GM12878 (cell line): ENCODE results near the gene PTPRN2. TPM values are rescaled to one million over a fixed set of nuclear protein-coding genes. Genes with fewer than 3 reads are reported as not detected.

Experiments used
- ATAC-seq: fragments of 200-7000 bp; cut with Tn5 transposase; 3 replicates; pipeline ENCODE4 v1.9.1; 2020; ENCODE audit warnings: mild to moderate bottlenecking, moderate library complexity
- BruUV-seq: library from RNA; stranded (reverse); fragments of 400-500 nt; replicated peaks from 2 replicates; lab custom pipeline; 2021; lab: Mats Ljungman, UMichigan
- CTCF ChIA-PET: fragments of 300-600 bp; sonication (Branson Sonifier 250); formaldehyde crosslinking; extraction: SDS; loops from one replicate; lab custom pipeline; 2021; ENCODE audit warnings: inconsistent platforms; lab: Yijun Ruan, JAX
- POLR2A ChIA-PET: fragments of 350-600 bp; formaldehyde crosslinking; extraction: SDS; loops from one replicate; lab custom pipeline; 2021; ENCODE audit warnings: inconsistent platforms; lab: Charles Lee
- RAD21 ChIA-PET: fragments of 300-600 bp; sonication (Branson Sonifier 250); formaldehyde crosslinking; loops from one replicate; lab custom pipeline; 2023; ENCODE audit warnings: antibody characterized with exemption; ENCODE audit not compliant: unreplicated experiment; lab: Charles Lee
- SMC1A ChIA-PET: fragments of 300-600 bp; sonication (Branson Sonifier 250); formaldehyde crosslinking; loops from one replicate; lab custom pipeline; 2023; ENCODE audit not compliant: unreplicated experiment, uncharacterized antibody; lab: Charles Lee
- DNase-seq: peaks from one replicate; pipeline ENCODE4 v3.0.0-alpha.2; 2011; ENCODE audit warnings: low read depth, low spot score
- FAIRE-seq: peaks from 3 replicates; lab custom pipeline; 2011; peaks lifted over from hg19 to GRCh38; lab: Jason Lieb, UNC
- H2AFZ ChIP-seq: 2 replicates; pipeline ENCODE4 v1.6.0; 2011; ENCODE audit warnings: low read depth, low read length, control low read depth; ENCODE audit not compliant: control insufficient read depth
- H3K27ac ChIP-seq: 2 replicates; pipeline ENCODE4 v1.5.1; 2011; ENCODE audit warnings: control low read depth; ENCODE audit not compliant: control insufficient read depth, insufficient read depth
- H3K27me3 ChIP-seq, 2 experiments: replicated peaks in 1 of 2; 2 replicates each; pipeline versions ENCODE4 v1.6.0 to v1.6.1; 2011; ENCODE audit warnings: low read length in 1 of 2; ENCODE audit not compliant: control insufficient read depth in 2 of 2, insufficient read depth in 2 of 2
- H3K36me3 ChIP-seq, 2 experiments: 2 replicates each; pipeline ENCODE4 v1.5.1; 2011; ENCODE audit warnings: low read length in 1 of 2; ENCODE audit not compliant: control insufficient read depth in 2 of 2, insufficient read depth in 2 of 2
- H3K4me1 ChIP-seq: 2 replicates; pipeline ENCODE4 v1.6.1; 2011; ENCODE audit warnings: mild to moderate bottlenecking, low read length, moderate library complexity, mixed read lengths; ENCODE audit not compliant: control insufficient read depth, insufficient read depth
- H3K4me2 ChIP-seq: 2 replicates; pipeline ENCODE4 v1.6.0; 2011; ENCODE audit warnings: control low read depth; ENCODE audit not compliant: control insufficient read depth, insufficient read depth
- H3K4me3 ChIP-seq: fragments of 200-600 bp; sonication (generic); 2 replicates; pipeline ENCODE4 v1.5.1; 2016
- H3K79me2 ChIP-seq: 2 replicates; pipeline ENCODE4 v1.6.0; 2011; ENCODE audit warnings: low read length; ENCODE audit not compliant: control insufficient read depth, insufficient read depth
- H3K9ac ChIP-seq: 2 replicates; pipeline ENCODE4 v1.8.0; 2011; ENCODE audit warnings: low read length, control low read depth, mixed read lengths; ENCODE audit not compliant: control insufficient read depth, insufficient read depth
- H3K9me3 ChIP-seq: replicated peaks from 3 replicates; pipeline ENCODE4 v1.5.1; 2011; ENCODE audit warnings: mild to moderate bottlenecking, low read length; ENCODE audit not compliant: control insufficient read depth, insufficient read depth
- H4K20me1 ChIP-seq: 2 replicates; pipeline ENCODE4 v1.6.0; 2011; ENCODE audit not compliant: control insufficient read depth, insufficient read depth
- BCLAF1 ChIP-seq: fragments of 450-650 bp; IDR thresholded peaks from 2 replicates; pipeline ENCODE4 v1.6.1; 2017; ENCODE audit warnings: antibody characterized with exemption, mild to moderate bottlenecking, moderate library complexity
- CHD4 ChIP-seq: fragments of 200-600 bp; sonication (generic); IDR thresholded peaks from 2 replicates; pipeline ENCODE4 v1.6.1; 2016; ENCODE audit warnings: mild to moderate bottlenecking
- DPF2 ChIP-seq: fragments of 450-650 bp; IDR thresholded peaks from 2 replicates; pipeline ENCODE4 v1.6.1; 2017; ENCODE audit warnings: mild to moderate bottlenecking
- EP300 ChIP-seq, 2 experiments: fragments of 150-350 bp in 1 of 2; IDR thresholded peaks; 2 replicates each; pipeline ENCODE4 v1.6.1; 2011 to 2012; ENCODE audit warnings: low read depth in 2 of 2, low read length in 2 of 2, borderline replicate concordance in 1 of 2, improper control_type of control experiment in 1 of 2, inconsistent platforms in 1 of 2; ENCODE audit not compliant: control insufficient read depth in 1 of 2
- FOXK2 ChIP-seq: fragments of 450-650 bp; IDR thresholded peaks from 2 replicates; pipeline ENCODE4 v1.6.1; 2017; ENCODE audit warnings: mild to moderate bottlenecking, moderate library complexity
- GABPA ChIP-seq: IDR thresholded peaks from 2 replicates; pipeline ENCODE4 v1.6.1; 2014; ENCODE audit warnings: antibody characterized with exemption, low read depth, mild to moderate bottlenecking, inconsistent platforms
- IRF5 ChIP-seq: fragments of 450-650 bp; IDR thresholded peaks from 2 replicates; pipeline ENCODE4 v1.6.1; 2017; ENCODE audit warnings: borderline replicate concordance
- NFYB ChIP-seq: IDR thresholded peaks from 2 replicates; pipeline ENCODE4 v1.6.1; 2011; ENCODE audit warnings: low read depth, mild to moderate bottlenecking, low read length, improper control_type of control experiment, moderate library complexity; ENCODE audit not compliant: insufficient read depth
- NR2C1 ChIP-seq: fragments of 450-650 bp; IDR thresholded peaks from 2 replicates; pipeline ENCODE4 v1.6.1; 2017; ENCODE audit warnings: antibody characterized with exemption, mild to moderate bottlenecking, moderate library complexity
- PML ChIP-seq: IDR thresholded peaks from 2 replicates; pipeline ENCODE4 v1.6.1; 2012; ENCODE audit warnings: low read length, inconsistent platforms
- RAD51 ChIP-seq: fragments of 450-650 bp; IDR thresholded peaks from 2 replicates; pipeline ENCODE4 v1.6.1; 2016; ENCODE audit warnings: moderate library complexity, mild to moderate bottlenecking, inconsistent platforms
- RBBP5 ChIP-seq: fragments of 200-600 bp; sonication (generic); conservative IDR thresholded peaks from 2 replicates; pipeline ENCODE4 v1.6.1; 2016
- RCOR1 ChIP-seq: conservative IDR thresholded peaks from 2 replicates; pipeline ENCODE4 v1.6.1; 2012; ENCODE audit warnings: low read depth, low read length, improper control_type of control experiment
- RFX5 ChIP-seq: IDR thresholded peaks from 2 replicates; pipeline ENCODE4 v1.6.1; 2011; ENCODE audit warnings: low read depth, low read length, improper control_type of control experiment
- RUNX3 ChIP-seq: IDR thresholded peaks from 2 replicates; pipeline ENCODE4 v1.6.1; 2012; ENCODE audit warnings: low read length, inconsistent platforms
- SMARCA5 ChIP-seq: fragments of 450-650 bp; IDR thresholded peaks from 2 replicates; pipeline ENCODE4 v1.6.1; 2017; ENCODE audit warnings: mild to moderate bottlenecking
- SMC3 ChIP-seq: IDR thresholded peaks from 2 replicates; pipeline ENCODE4 v1.6.1; 2011; ENCODE audit warnings: low read length, improper control_type of control experiment, borderline replicate concordance
- WGBS: methylation state at CpG from one replicate; pipeline ENCODE4 v1.1.6; 2016; ENCODE audit warnings: low lambda C conversion rate; ENCODE audit not compliant: insufficient replicate concordance, insufficient coverage; ENCODE audit errors: missing lambda C conversion rate; 5-methylcytosine and 5-hydroxymethylcytosine counted together
- in situ Hi-C: fragments of 300-500 bp; cut with MboI; formaldehyde crosslinking; loops from 9 replicates; pipeline ENCODE4 v1.14.3; 2018; ENCODE audit warnings: mixed read lengths
- intact Hi-C: fragments of 100-400 bp; cut with micrococcal nuclease; formaldehyde crosslinking; loops from one replicate; pipeline ENCODE4 v1.14.2; 2022; ENCODE audit not compliant: unreplicated experiment
- polyA plus RNA-seq, 11 experiments: library from polyadenylated mRNA; depleted of rRNA in 4 of 11; unstranded in 6 of 11; stranded (reverse) in 5 of 11; fragments of >200 nt; fragmentation: Nextera tagmentation in 4 of 11; fragmentation: Illumina TruSeq in 1 of 11; extraction: Ambion mirVana in 4 of 11; extraction: Trizol in 1 of 11; gene quantifications; 1 replicate in 1 of 11; 2 replicates in 10 of 11; pipeline versions ENCODE4 v1.2.1 to v1.2.3, GENCODE V29; 2011 to 2016; ENCODE audit warnings: inconsistent platforms in 2 of 11, missing spikeins in 2 of 11, low read depth in 1 of 11
- total RNA-seq, 4 experiments: library from RNA; depleted of rRNA in 3 of 4; stranded (reverse); fragments of >200 nt in 3 of 4; fragmentation: Illumina TruSeq in 1 of 4; extraction: Trizol in 1 of 4; gene quantifications; 2 replicates each; pipeline versions ENCODE4 v1.2.1 to v1.2.3, GENCODE V29; 2013 to 2021
- TF ChIP-seq, protein P1 (sequence below): IDR thresholded peaks from 2 replicates; pipeline ENCODE4 v1.6.1; 2012; ENCODE audit warnings: low read depth, low read length, improper control_type of control experiment

Gene PTPRN2
- total and polyA plus RNA-seq, 10 of the 15 experiments (the other 5 are each of a cell fraction or from before 2014, with no cell fraction given): 5.4 TPM; not detected in 9

GRCh38 chr7:157773361-157773760 lies 814.3 kb downstream of the PTPRN2 start:
- FAIRE-seq (no peak), ATAC-seq (no peak), DNase-seq (no peak)
- intact Hi-C loops (no loop called here), in situ Hi-C loops (no loop called here)
- H3K36me3 ChIP-seq: no peaks in the 10 kb centered on the region
- no peaks in the 10 kb centered on the region for H3K27me3 ChIP-seq
- ChIA-PET RAD21 (no interaction called here), CTCF (no interaction called here), SMC1A (no interaction called here), POLR2A (no interaction called here)
- no peak overlapping the region for H3K9ac ChIP-seq
- H3K27ac ChIP-seq: no peak overlapping the region
- no TSS peak for BruUV-seq
- no peaks in the 10 kb centered on the region for H3K4me1 ChIP-seq
- no peak overlapping the region for H3K4me3 ChIP-seq
- H3K9me3 ChIP-seq: no peaks in the 10 kb centered on the region; the same call in 2 of the 3 replicates
- H3K4me2 ChIP-seq: no peak overlapping the region
- WGBS: 23% methylated on average over 9 of the region's 9 CpGs
- TF ChIP-seq RAD51 (no peak), EP300 (IDR thresholded peaks at IDR 0.05; ENCODE audit: borderline replicate concordance in 1 of 2, control insufficient read depth in 1 of 2, low read depth in 2 of 2, low read length in 2 of 2) (no peak), PML (no peak), CHD4 (no peak), NFYB (no peak), SMARCA5 (no peak), FOXK2 (no peak), RUNX3 (no peak), IRF5 (no peak), NR2C1 (no peak), SMC3 (no peak), RFX5 (no peak), BCLAF1 (no peak), DPF2 (no peak), GABPA (no peak), RBBP5 (no peak), RCOR1 (no peak)
- TF ChIP-seq, protein P1, sequence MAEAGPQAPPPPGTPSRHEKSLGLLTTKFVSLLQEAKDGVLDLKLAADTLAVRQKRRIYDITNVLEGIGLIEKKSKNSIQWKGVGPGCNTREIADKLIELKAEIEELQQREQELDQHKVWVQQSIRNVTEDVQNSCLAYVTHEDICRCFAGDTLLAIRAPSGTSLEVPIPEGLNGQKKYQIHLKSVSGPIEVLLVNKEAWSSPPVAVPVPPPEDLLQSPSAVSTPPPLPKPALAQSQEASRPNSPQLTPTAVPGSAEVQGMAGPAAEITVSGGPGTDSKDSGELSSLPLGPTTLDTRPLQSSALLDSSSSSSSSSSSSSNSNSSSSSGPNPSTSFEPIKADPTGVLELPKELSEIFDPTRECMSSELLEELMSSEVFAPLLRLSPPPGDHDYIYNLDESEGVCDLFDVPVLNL: no peak
- H3K79me2 ChIP-seq: no peaks in the 10 kb centered on the region
- H2AFZ ChIP-seq: no peak overlapping the region
- no peaks in the 10 kb centered on the region for H4K20me1 ChIP-seq
